Skeletal muscle tissue (tissue), 4 donors: ENCODE measurements around the gene SEMA6A. TPM values are rescaled to one million over a fixed set of nuclear protein-coding genes. Genes with fewer than 3 reads are reported as not detected.

ENCODE experiments used
- H3K27ac ChIP-seq: one replicate; pipeline ENCODE4 v1.7.0; 2013; ENCODE audit warnings: mild to moderate bottlenecking, low read depth, low read length, inconsistent platforms
- H3K27me3 ChIP-seq, 3 donors: one replicate each; pipeline ENCODE4 v1.7.0; 2013; ENCODE audit warnings: low read length in 3 of 3; ENCODE audit not compliant: control insufficient read depth in 3 of 3, insufficient read depth in 3 of 3
- H3K36me3 ChIP-seq, 3 donors: one replicate each; pipeline ENCODE4 v1.7.0; 2013; ENCODE audit warnings: low read length in 3 of 3; ENCODE audit not compliant: control insufficient read depth in 3 of 3, insufficient read depth in 3 of 3
- H3K4me1 ChIP-seq, 3 donors: one replicate each; pipeline ENCODE4 v1.7.0; 2013; ENCODE audit warnings: low read length in 3 of 3, mild to moderate bottlenecking in 3 of 3; ENCODE audit not compliant: control insufficient read depth in 3 of 3, insufficient read depth in 3 of 3
- H3K4me3 ChIP-seq, 3 donors: one replicate each; pipeline ENCODE4 v1.7.0; 2013; ENCODE audit warnings: low read length in 3 of 3
- H3K9ac ChIP-seq, 3 donors: one replicate each; pipeline ENCODE4 v1.7.0; 2013; ENCODE audit warnings: low read length in 3 of 3, mild to moderate bottlenecking in 3 of 3, moderate library complexity in 2 of 3, low read depth in 1 of 3
- H3K9me3 ChIP-seq, 3 donors: one replicate each; pipeline ENCODE4 v1.7.0; 2013; ENCODE audit warnings: low read length in 3 of 3; ENCODE audit not compliant: control insufficient read depth in 3 of 3
- total RNA-seq: library from RNA; depleted of rRNA; stranded (reverse); fragments of >200 nt; gene quantifications from one replicate; pipeline ENCODE4 v1.2.3, GENCODE V29; 2014
- donor health status: Osteomylitis.

Gene SEMA6A
- total RNA-seq, 1 donor from 2014 or later = 43.8 TPM

GRCh38 chr5:116421080-116421629 lies 153.5 kb downstream of the SEMA6A start:
- H3K4me1 ChIP-seq = peaks cover 0 to 7% (median 4%) of the 10 kb centered on the region in 3 donors
- H3K27ac ChIP-seq = no peak overlapping the region
- no peak overlapping the region for H3K9ac ChIP-seq
- no peaks in the 10 kb centered on the region for H3K27me3 ChIP-seq
- H3K4me3 ChIP-seq = no peak overlapping the region
- H3K36me3 ChIP-seq = no peaks in the 10 kb centered on the region
- no peaks in the 10 kb centered on the region for H3K9me3 ChIP-seq

- Histone ChIP-seq H3K27me3 (no peaks in the 10 kb centered on the region), H3K36me3 (no peaks in the 10 kb centered on the region), H3K27ac (no peak overlapping the region), H3K4me1 (peaks cover 0 to 10% (median 5%) of the 10 kb centered on the region in 3 donors), H3K9ac (no peak overlapping the region), H3K4me3 (no peak overlapping the region), H3K9me3 (no peaks in the 10 kb centered on the region)
These were observed 154.1 kb downstream of the SEMA6A start for GRCh38 chr5:116420540-116420939.

- H3K9me3 ChIP-seq = no peaks in the 10 kb centered on the region
- no peak overlapping the region for H3K27ac ChIP-seq
- H3K36me3 ChIP-seq = no peaks in the 10 kb centered on the region
- H3K27me3 ChIP-seq = no peaks in the 10 kb centered on the region
- peaks cover 0 to 10% (median 5%) of the 10 kb centered on the region in 3 donors for H3K4me1 ChIP-seq
- no peak overlapping the region for H3K4me3 ChIP-seq
- H3K9ac ChIP-seq = no peak overlapping the region
These were observed 155.4 kb downstream of the SEMA6A start for GRCh38 chr5:116419258-116419657.

- H3K9ac ChIP-seq = no peak overlapping the region
- H3K27ac ChIP-seq = no peak overlapping the region
- no peak overlapping the region for H3K4me3 ChIP-seq
- peaks cover 0 to 10% (median 5%) of the 10 kb centered on the region in 3 donors for H3K4me1 ChIP-seq
- H3K36me3 ChIP-seq = no peaks in the 10 kb centered on the region
- H3K27me3 ChIP-seq = no peaks in the 10 kb centered on the region
- H3K9me3 ChIP-seq = no peaks in the 10 kb centered on the region
These were observed 155.8 kb downstream of the SEMA6A start for GRCh38 chr5:116418774-116419173.

- H3K36me3 ChIP-seq = no peaks in the 10 kb centered on the region
- no peak overlapping the region for H3K27ac ChIP-seq
- H3K27me3 ChIP-seq = no peaks in the 10 kb centered on the region
- peaks cover 0 to 10% (median 5%) of the 10 kb centered on the region in 3 donors for H3K4me1 ChIP-seq
- H3K9me3 ChIP-seq = no peaks in the 10 kb centered on the region
- no peak overlapping the region for H3K9ac ChIP-seq
- H3K4me3 ChIP-seq = no peak overlapping the region
These were observed 156.6 kb downstream of the SEMA6A start for GRCh38 chr5:116418016-116418415.

- H3K9me3 ChIP-seq = no peaks in the 10 kb centered on the region
- no peak overlapping the region for H3K27ac ChIP-seq
- H3K36me3 ChIP-seq = no peaks in the 10 kb centered on the region
- no peak overlapping the region for H3K4me3 ChIP-seq
- no peaks in the 10 kb centered on the region for H3K27me3 ChIP-seq
- no peak overlapping the region for H3K9ac ChIP-seq
- H3K4me1 ChIP-seq = peaks cover 6 to 13% (median 10%) of the 10 kb centered on the region in 3 donors
These were observed 158.6 kb downstream of the SEMA6A start for GRCh38 chr5:116415989-116416388.

- no peak overlapping the region for H3K9ac ChIP-seq
- H3K27me3 ChIP-seq = no peaks in the 10 kb centered on the region
These were observed 159.4 kb downstream of the SEMA6A start for GRCh38 chr5:116415182-116415581.

GRCh38 chr5:116411101-116411571 lies 163.5 kb downstream of the SEMA6A start:
- Histone ChIP-seq H3K9me3 (no peaks in the 10 kb centered on the region), H3K36me3 (no peaks in the 10 kb centered on the region), H3K4me1 (peaks cover 20 to 25% (median 22%) of the 10 kb centered on the region in 3 donors), H3K4me3 (peak overlapping the region in 1 of 3 donors; percentile 7), H3K27ac (no peak overlapping the region), H3K9ac (no peak overlapping the region), H3K27me3 (no peaks in the 10 kb centered on the region)

More at GRCh38 chr5:116415182-116415581, 159.4 kb downstream of the SEMA6A start:
- Histone ChIP-seq H3K27ac (no peak overlapping the region), H3K9me3 (no peaks in the 10 kb centered on the region), H3K4me1 (peaks cover 14 to 22% (median 18%) of the 10 kb centered on the region in 3 donors), H3K36me3 (no peaks in the 10 kb centered on the region), H3K4me3 (no peak overlapping the region)

GRCh38 chr5:116410336-116410890 lies 164.2 kb downstream of the SEMA6A start:
- no peak overlapping the region for H3K27ac ChIP-seq
- no peaks in the 10 kb centered on the region for H3K36me3 ChIP-seq
- no peaks in the 10 kb centered on the region for H3K9me3 ChIP-seq
- peak overlapping the region in 2 of 3 donors; percentile 26 to 51 for H3K9ac ChIP-seq
- no peaks in the 10 kb centered on the region for H3K27me3 ChIP-seq
- no peak overlapping the region for H3K4me3 ChIP-seq
- H3K4me1 ChIP-seq = peaks cover 19 to 22% (median 22%) of the 10 kb centered on the region in 3 donors

GRCh38 chr5:116409591-116410296 lies 164.9 kb downstream of the SEMA6A start:
- Histone ChIP-seq H3K9ac (no peak overlapping the region), H3K9me3 (no peaks in the 10 kb centered on the region), H3K4me1 (peaks cover 19 to 23% (median 22%) of the 10 kb centered on the region in 3 donors), H3K27me3 (no peaks in the 10 kb centered on the region), H3K36me3 (no peaks in the 10 kb centered on the region), H3K4me3 (no peak overlapping the region), H3K27ac (no peak overlapping the region)
